NT2/D1 (cell line): ENCODE measurements around the gene TEX19.

Experiments
- SUZ12 ChIP-seq: IDR thresholded peaks from 2 replicates; pipeline ENCODE4 v1.6.1; 2011; ENCODE audit not compliant: insufficient read length, insufficient read depth; ENCODE audit errors: extremely low read depth
- YY1 ChIP-seq: IDR thresholded peaks from 2 replicates; pipeline ENCODE4 v1.6.1; 2011; ENCODE audit not compliant: insufficient read length, insufficient read depth
- ZNF274 ChIP-seq: IDR thresholded peaks from 2 replicates; pipeline ENCODE4 v1.6.1; 2011; ENCODE audit warnings: mild to moderate bottlenecking, low read depth, low read length

DNA sequence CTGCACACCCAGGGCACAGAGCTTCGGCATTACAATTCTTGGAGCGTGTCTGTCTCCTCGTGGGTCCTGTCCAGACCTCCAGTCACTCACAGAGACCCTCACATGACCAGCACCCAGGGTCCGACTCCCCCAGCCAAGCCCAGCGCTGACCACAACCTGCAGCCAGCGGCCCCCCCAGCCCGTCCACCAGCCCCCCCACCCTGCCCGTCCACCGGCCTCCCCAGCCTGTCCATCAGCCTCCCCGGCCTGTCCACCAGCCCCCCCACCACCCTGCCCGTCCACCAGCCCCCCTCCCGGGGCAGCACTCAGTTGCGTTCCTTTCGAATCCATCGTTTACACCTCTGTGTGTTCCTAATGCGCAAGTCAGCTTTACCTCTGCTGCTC is 31.3 kb upstream of the TEX19 start:
- TF ChIP-seq ZNF274 = no peak
- no peak for TF ChIP-seq YY1
- TF ChIP-seq SUZ12 = no peak
